ENCODE data around the gene ERAL1.

GRCh38 chr17:28855336-28855679, 492 bp downstream of the ERAL1 start:
- TF ChIP-seq CTCF (IDR thresholded peaks at IDR 0.05), result no peak
- no peak for TF ChIP-seq EP300 (IDR thresholded peaks at IDR 0.05; ENCODE audit: low read depth)
- no peak for TF ChIP-seq POLR2AphosphoS5 (IDR thresholded peaks at IDR 0.05)
- no peak for TF ChIP-seq POLR2A (IDR thresholded peaks at IDR 0.05)

Measured in transverse colon (tissue), 4 donors.